NOMO-1 treated with dmso at 0.1 percent for 144 hours (cell line): ENCODE measurements around the gene NDUFB3.
"Not testable (repeated sequence)": the region's sequence is repeated elsewhere in the genome, so short reads cannot be mapped to it uniquely, and the experiment has no call there.

ENCODE experiments used
- DNase-seq: peaks from one replicate; lab custom pipeline; 2025; ENCODE audit not compliant: unreplicated experiment; lab: John Stamatoyannopoulos, UW

The NDUFB3 gene

DNA sequence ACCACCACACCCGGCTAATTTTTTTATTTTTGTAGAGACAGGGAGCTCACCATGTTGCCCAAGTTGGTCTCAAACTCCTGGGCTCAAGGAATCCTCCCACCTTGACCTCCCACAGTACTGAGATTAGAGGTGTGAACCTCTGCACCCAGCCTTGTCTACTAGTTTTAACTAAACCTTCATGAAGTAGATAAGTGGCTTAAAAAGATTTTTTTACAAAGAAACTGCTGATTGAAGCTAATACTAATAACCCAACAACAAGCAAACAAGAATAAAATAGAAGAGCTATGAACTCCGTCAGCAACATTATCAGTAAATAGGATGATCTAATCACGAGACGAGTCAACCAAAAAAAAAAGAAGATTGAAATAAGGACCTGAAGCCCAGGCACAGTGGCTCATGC is 18.8 kb downstream of the NDUFB3 start:
- DNase-seq, result no peak

DNA sequence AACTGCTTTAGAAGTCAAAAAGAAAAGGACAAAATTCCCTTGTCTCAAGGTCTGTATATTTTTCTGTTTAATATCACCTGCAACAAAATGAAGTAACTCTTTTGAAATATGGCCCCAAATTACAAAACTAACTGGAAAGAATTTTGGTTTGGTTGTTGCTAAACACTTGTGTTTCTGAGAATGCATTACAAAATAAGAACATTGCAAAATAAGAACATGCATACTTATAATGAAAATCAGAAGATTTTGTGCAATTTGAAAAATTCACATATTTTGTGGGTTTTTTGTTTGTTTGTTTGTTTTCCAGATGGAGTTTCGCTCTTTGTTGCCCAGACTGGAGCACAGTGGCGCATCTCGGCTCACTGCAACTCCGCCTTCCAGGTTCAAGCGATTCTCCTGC is 21.8 kb downstream of the NDUFB3 start:
- DNase-seq, result no peak

DNA sequence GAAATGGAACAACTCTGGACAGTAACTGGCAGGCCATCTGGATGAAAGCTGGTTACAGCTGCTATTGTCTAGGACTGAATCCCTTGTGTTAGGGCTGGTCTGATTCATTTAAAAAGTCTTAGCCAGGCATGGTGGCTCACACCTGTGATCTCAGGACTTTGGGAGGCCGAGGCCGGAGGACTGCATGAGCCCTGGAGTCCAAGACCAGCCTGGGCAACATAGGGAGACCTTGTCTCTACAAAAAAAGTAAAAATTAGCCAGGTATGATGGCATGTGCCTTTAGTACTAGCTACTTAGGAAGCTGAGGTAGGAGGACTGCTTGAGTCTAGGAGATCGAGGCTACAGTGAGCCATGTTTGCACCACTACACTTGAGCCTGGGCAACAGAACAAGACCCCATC is 28.7 kb downstream of the NDUFB3 start:
- DNase-seq, result no peak

DNA sequence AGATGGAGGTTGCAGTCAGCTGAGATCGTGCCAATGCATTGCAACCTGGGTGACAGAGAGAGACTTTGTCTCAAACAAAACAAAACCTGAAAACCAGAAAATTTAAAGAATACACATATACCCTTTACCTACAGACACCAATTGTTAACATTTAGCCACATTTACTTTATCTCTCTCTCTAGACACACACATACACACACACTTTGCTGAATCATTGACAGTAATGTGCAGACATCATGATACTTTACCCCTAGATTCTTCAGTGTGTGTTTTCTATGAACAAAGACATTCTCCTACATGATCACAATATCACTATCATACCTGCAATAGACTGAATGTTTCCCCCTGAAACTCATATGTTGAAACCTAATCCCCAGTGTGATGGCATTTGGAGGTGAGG is 34.0 kb downstream of the NDUFB3 start:
- DNase-seq, result no peak

DNA sequence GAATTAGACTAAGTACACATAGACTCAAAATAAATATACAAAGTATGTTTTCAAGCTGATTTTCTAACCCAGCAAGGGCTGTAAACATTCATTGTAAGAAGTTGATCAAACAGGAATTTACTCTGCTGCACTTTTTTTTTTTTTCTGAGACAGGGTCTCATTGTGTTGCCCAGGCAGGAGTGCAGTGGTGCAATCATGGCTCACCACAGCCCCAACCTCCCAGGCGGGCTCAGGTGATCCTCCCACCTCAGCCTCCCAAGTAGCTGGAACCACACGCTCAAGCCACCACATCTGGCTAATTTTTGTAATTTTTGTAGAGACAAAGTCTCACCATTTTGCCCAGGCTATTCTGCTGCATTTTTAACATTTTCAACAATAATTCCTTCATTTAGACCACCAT is 35.8 kb downstream of the NDUFB3 start:
- DNase-seq, result no peak

DNA sequence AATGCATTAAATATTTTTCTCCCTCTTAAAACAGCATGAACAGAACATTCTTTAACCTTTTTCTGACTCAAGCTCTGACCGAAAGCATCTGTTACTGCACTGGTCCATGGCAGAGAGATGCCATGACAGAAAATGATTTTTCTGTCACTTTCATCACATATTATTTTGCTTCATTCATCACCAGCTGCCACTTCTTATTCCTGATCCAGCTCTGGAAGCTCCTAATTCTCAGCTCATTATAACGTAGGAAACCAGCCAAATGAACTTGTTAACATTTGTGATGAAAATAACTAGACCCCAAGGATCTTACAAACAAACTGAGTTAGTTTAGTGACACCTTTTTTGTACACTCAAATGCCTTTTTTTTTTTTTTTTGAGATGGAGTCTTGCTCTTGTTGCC is 36.5 kb downstream of the NDUFB3 start:
- no peak for DNase-seq

DNA sequence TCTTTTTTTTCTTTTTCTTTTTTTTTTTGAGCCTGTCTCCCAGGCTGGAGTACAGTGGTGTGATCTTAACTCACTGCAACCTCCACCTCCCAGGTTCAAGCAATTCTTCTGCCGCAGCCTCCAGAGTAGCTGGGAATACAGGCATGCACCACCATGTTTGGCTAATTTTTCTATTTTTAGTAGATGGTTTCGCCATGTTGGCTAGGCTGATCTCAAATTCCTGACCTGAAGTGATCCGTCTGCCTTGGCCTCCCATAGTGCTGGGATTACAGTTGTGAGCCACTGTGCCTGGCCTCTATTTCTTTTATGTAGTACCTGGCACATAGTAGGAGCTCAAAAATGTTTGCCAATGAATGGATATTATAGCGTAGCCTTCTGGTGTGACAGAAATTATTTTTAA is 37.4 kb downstream of the NDUFB3 start:
- no peak for DNase-seq

DNA sequence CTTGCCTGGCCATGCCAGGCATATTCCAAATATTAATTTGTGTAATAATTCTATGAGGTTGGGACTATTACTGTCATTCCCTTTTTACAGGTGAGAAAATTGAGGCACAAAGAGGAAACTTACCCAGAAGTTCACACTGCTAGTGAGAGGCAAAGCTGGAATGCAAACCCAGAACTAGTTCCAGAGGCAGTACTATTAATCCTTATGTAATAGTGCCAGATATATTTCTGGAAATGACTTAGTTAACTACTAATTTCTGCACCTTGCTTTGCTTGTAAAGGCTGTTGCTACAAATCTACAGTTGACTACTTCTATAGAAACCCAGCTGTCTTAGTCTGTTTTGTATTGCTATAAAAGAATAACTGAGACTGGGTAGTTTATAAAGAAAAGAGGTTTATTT is 38.8 kb downstream of the NDUFB3 start:
- DNase-seq, result no peak

DNA sequence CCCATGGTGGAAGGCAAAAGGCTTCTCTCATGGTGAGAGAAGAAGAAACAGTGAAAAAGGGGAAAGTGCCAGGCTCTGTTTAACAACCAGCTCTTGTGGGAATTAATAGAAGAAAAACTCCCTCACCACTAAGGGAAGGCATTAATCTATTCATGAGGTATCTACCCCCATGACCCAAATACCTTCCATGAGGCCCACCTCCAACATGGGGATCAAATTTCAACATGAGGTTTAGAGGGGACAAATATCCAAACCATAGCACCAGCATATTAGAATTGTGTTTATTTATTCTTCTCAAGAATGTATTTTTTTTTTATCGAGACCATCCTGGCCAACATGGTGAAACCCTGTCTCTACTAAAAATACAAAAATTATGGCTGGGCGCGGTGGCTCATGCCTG is 39.3 kb downstream of the NDUFB3 start:
- no peak for DNase-seq

DNA sequence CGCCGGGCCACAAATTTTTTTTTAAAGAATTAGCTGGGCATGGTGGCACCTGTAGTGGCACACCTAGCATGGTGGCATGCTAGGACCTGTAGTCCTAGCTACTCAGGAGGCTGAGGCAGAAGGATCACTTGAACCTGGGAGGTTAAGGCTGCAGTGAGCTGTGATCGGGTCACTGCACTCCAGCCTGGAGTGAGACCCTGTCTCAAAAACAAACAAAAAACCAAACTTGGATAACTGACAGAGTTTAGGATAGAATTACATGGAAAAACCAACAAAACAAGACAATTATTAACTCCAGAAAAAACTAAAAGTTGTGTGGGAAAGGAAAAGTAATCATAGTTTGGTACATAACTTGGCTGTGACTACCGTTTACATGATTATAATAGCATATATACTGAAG is 42.5 kb downstream of the NDUFB3 start:
- DNase-seq, result no peak

DNA sequence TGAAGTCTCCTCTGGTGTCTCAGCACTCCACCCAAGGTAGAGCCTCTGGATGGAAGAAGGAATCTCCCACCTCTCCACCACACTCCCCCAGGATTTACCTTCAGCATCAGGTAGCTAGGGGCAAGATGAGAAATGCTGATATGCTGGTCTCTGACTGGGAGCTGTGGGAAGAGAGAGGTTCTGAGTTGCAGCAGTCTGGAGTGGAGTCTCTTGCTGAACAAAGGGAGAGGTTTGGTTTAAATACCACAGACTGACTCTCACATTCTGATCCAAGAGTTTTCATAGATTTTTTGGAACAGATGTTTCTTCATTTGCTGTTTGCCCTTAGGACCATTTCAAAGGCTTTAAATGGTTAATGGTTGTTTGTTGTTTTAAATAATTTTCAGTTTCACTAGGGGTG is 43.0 kb downstream of the NDUFB3 start:
- DNase-seq, result no peak

DNA sequence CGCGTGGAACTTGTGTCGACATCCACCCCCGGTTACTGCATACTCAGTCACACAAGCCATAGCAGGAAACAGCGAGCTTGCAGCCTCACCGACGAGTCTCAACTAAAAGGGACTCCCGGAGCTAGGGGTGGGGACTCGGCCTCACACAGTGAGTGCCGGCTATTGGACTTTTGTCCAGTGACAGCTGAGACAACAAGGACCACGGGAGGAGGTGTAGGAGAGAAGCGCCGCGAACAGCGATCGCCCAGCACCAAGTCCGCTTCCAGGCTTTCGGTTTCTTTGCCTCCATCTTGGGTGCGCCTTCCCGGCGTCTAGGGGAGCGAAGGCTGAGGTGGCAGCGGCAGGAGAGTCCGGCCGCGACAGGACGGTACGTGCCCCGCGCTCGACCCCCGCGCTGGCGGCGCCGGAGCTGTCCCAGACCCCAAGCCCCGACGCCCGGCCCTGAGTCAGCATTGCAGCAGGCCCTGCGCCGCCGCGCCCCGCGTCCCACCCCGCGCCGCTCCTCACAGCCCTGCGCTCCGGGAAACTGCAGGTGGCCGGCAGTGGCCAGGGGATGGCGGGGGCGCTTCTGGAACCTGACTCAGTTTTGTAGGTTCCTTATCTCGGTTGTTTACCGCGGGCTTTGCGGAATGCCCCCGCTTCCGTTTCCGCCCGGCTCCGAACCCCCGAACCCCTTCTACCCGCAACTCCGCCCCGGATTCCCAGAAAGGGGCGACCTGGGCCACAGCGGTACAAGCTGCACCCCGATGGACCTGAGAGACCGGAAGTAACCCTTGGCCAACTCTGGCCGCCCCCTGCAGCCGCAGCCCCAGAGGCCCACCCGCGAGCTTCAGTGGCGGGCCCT is 44.5 kb downstream of the NDUFB3 start, which contains the start of gene CFLAR:
CFLAR (plus strand) TSS at position 50 of the 844 bp plus-strand sequence. CDS start 13,702 bp downstream, outside the sequence.
- peak; percentile 37 for DNase-seq

DNA sequence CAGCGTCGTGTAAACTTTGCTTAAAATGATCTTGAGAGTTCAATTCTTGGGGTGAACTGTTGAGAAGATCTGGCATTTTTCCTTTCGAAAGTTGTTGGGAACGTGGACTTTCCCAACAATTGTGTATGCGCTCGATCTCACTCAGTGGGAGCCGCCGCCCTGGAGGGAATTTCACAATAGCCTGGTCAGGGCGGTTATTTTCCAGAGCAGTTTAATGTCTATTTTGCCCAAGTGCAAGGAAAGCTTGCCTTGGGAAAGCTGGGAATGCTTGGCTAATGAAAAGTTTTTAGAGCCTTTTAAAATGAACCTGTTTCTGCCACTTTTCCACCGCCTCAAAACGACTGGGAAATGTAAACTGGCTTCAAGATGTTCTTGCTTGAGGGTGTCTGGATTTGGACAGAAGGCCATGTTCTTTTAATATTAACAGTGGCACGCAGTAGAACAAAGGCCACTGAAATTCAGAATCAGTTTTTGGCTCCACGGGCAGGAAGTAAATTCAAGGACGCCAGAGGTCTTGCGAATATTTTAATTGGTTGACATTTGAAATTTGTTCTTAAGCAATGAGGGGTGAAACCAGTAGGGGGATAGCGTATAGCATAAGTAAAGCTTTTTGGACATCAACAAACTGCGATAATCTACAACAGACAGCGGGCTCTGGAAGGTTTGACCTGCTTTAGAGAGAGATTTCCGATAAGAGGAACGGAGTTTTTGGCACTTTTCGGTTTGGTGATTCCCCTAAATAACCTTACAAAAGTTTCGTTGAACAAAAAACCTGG is 45.3 kb downstream of the NDUFB3 start:
- DNase-seq, result peak; percentile 81

DNA sequence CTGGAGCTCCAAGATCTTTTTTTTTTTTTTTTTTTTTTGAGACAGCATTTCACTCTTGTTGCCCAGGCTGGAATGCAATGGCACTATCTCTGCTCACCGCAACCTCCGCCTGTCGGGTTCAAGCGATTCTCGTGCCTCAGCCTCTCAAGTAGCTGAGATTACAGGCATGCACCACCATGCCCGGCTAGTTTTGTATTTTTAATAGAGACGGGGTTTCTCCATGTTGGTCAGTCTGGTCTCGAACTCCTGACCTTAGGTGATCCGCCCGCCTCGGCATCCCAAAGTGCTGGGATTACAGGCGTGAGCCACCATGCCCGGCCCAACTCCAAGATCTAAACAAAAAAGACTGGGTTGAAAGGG is 45.9 kb downstream of the NDUFB3 start:
- DNase-seq, result not testable (repeated sequence)

DNA sequence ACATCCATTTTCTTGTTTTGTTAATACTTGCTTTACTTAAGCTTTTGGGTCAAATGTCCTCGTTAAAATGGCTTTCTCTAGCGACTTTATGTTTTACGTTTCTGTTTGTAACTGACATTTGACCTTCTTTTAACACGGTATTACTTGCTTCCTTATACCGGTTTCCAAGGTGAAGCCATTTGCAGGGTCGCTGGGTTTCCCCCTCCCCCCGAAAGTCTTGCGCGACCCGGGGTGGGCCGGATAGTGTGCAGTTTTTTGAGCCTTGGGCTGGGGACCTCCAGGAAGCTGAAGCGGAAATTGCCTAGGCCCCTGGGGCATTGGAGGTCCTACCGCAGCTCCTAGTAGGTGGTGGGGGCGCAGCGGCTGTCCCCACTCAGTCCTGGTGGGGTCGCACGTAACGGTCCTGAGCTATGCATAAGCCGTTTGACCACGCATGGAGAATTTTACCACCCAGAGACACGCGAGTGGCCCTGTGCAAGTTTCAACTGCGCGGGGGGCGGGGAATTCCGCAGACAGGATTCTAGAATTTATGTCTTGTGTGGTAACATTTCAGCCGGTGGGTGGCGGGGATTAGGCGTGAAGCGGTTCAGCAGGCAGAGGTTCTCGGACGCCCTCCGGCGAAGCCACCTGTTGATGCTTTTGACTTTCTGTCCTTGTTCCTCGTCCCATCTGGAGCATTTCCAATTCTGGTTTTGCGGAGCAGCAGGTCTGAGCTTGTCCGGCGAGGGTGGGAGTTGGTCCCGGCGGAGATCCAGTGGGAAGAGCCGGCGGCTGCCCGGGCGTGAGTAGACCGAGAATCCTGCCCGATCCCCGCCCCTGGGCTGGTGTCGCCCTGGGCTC is 46.5 kb downstream of the NDUFB3 start:
- peak; percentile 91 for DNase-seq

DNA sequence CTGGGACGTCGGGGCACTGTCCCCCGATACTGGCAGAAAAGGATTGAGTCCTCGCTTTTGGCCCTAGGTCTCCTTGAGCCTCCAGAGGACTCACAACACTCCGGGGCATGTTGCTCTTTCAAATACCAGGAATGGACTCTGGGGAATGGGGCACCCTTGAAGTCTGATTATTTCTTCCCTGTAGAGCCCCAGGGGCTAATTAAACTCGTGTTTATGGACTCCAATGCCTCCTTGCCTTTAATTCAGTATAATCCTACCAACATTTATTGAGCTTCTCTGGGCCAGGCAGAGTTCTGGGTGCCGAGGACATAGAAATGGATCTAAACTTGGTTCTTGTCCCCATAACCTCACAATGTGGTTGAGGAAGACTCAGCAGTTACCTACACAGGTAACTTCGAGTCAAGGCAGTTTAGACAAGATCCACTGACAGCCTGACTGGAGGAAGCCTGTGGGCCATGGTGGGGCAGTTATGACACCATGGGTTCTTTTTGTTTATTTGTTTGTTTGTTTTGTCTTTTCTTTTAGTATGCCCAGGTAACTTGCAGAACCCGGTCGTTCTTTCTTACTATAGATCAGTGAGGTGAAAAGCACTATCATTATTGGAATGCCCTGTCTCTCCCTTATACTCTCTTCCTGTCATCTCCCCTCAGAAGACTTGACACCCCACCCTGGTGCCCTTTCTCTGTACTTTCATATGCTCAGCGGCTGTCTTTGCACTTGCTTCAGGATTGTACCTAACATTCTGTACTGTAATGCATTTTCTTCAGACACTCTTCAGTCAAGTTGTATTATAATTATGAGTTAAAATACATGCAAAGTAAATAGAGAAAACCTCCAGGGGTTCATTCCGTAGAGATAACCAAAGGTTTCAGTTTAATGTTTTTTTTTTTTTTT is 47.4 kb downstream of the NDUFB3 start:
- DNase-seq, result no peak

DNA sequence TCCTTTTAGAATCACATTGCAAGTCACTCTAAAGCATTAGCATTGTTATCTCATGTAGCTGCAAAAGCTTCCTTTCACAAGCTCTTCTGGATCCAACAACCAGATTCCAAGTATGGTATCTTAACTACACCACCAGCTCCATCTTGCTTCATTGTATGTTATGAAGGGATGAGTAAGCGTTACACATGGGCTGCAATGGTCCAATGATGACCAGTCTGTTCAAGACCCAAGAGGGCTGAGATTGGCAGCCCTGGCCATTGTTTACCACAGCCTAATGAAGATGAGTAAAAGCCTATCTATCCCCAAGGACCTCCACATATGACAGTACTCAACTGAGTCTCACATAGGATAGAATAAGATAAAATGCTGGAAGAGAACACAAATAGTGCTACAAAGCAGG is 50.5 kb downstream of the NDUFB3 start:
- DNase-seq, result no peak

DNA sequence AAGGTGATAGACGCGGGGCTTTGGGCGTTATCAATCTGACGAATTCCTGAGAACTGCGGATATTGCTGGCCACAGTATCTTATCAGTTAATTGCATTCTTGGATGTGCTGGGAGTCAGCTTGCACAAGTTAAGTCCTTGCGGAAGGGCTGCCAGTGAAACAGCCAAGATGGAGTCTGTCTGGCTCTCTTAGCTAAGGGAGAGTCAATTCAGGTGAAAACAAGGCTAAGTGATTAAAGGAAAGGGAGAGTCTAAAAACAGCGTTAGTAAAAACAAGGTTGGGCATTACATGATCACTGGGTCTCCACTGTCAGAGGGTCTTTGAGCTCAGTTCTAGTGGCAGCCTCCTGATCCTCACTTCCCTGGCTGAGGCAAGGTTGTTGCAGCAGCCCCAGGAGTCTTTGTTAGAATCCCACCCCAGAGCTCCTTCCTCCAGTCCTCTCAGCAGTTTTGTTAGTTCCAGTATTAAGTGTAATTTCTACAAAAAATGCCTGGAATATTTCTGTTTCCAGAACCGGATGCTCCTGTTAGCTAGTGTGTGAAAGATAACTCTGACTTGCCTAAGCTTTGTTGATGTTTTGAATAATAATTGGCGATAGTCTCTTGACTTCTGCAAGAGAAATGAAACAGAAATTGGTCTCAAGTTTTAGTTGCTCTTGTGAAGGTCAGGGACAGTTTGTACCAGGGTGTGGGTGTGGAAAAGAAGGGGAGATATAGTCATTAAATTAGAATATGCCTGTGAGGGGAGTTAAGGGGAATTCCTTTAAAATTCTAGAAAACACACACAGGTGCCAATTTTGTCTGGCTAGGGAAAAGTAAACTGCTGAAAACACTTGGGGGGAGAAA is 54.7 kb downstream of the NDUFB3 start:
- no peak for DNase-seq

DNA sequence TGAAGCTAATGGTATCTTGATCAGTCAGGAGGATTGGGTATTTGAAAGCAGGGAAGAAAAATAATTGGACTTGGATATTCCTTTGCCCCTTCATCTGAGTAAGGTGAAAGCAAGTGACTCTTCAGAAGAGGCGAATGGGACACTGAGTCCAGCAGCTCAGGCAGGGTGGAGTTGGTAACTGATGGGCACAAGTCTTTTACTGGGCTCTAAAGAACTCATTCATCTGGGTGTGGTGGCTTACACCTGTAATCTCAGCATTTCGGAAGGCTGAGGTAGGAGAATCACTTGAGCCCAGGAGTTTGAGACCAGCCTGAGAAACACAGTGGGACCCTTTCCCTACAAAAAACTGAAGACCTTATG is 55.3 kb downstream of the NDUFB3 start:
- no peak for DNase-seq

DNA sequence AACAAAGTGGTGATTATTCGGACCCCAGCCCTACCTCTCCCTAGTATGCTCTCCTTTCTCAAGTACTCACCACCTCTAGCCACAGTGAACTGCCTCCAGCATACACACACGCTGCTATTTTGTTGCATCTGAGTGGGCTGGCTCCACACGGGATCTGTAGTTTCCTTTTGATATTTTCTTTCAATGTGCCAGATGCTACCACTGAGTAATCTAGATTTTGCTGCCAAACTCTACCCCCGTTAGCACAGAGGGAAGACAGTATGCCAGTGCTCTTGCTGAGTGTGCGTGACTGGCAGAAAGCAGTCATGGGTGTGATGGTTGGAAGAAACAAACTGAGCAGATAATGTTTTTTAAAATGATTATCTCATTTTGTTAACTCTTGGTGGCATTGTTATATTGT is 55.8 kb downstream of the NDUFB3 start:
- no peak for DNase-seq
